ENCODE measurements around the gene COA1. TPM values are rescaled to one million over a fixed set of nuclear protein-coding genes. Genes with fewer than 3 reads are reported as not detected.
"Not testable (repeated sequence)": the region's sequence is repeated elsewhere in the genome, so short reads cannot be mapped to it uniquely, and the experiment has no call there.

Gene COA1
- total RNA-seq, 1 experiment from 2014 or later: 151 TPM

DNA sequence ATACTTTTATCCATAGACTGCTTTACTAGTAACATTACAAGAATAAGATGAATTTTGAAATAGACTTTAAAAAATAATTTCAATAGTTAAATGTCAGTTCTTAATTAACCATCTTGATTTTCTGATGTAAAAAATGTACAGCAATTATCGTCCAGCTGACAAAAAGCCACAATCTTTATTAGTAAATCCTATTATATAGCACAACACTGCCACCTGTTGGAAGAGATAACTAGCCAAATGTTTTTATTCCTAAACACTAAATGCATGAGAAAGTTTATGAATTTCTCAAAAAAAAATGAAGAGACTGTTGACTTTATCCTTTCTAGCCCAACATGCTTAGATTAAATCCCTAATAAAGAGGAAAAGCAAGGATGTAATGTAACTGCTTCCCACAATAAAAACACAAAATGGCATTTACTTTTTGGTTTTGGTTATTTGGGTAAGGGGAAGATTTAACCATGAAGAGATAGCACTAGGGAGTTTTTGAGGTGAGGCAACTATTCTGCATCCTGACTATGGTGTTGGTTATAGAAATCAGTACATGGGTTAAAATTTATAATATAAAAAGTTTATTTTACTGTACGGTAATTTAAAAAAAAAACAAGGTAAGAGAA is 8.0 kb downstream of the COA1 start:
- H3K4me3 ChIP-seq: no peak overlapping the region
- no peak overlapping the region for H3K27ac ChIP-seq
- peak in 1 of 2 experiments; percentile 44 for DNase-seq
- peaks cover 26% of the 10 kb centered on the region for H3K4me1 ChIP-seq (replicated peaks; ENCODE audit: insufficient read depth)
- ChIA-PET CTCF (interaction anchor here (0.6 to 2.5 kb wide), 3 partner anchors 42 to 222 kb away, joined by 6 to 12 read pairs (median 11); partner anchors contain the start of gene STK17A), POLR2A (ENCODE audit: unreplicated experiment) (interaction anchor here (0.8 kb wide), 1 partner anchor 126 kb away, joined by 50 read pairs; no protein-coding TSS in a partner anchor)
- H3K4me2 ChIP-seq: no peak overlapping the region
- H3K27me3 ChIP-seq (ENCODE audit: insufficient read depth, low read depth): no peaks in the 10 kb centered on the region
- H3F3A ChIP-seq (ENCODE audit: insufficient read depth, low read depth): 0 out of 2 replicates have a peak, but pooled peaks cover 9% of the 10 kb centered on the region
- TF ChIP-seq, protein P1, sequence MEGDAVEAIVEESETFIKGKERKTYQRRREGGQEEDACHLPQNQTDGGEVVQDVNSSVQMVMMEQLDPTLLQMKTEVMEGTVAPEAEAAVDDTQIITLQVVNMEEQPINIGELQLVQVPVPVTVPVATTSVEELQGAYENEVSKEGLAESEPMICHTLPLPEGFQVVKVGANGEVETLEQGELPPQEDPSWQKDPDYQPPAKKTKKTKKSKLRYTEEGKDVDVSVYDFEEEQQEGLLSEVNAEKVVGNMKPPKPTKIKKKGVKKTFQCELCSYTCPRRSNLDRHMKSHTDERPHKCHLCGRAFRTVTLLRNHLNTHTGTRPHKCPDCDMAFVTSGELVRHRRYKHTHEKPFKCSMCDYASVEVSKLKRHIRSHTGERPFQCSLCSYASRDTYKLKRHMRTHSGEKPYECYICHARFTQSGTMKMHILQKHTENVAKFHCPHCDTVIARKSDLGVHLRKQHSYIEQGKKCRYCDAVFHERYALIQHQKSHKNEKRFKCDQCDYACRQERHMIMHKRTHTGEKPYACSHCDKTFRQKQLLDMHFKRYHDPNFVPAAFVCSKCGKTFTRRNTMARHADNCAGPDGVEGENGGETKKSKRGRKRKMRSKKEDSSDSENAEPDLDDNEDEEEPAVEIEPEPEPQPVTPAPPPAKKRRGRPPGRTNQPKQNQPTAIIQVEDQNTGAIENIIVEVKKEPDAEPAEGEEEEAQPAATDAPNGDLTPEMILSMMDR (conservative IDR thresholded peaks at IDR 0.05): peak; percentile 95
- no peak for TF ChIP-seq EZH2 (IDR thresholded peaks at IDR 0.05; ENCODE audit: low read depth)
- peaks cover 100% of the 10 kb centered on the region for H3K79me2 ChIP-seq (ENCODE audit: low read depth)
- no TSS peak for BruUV-seq (replicated peaks)
- H3K9me2 ChIP-seq (ENCODE audit: insufficient read depth): no peaks in the 10 kb centered on the region
- H2AFZ ChIP-seq: no peak overlapping the region
- peaks cover 5% of the 10 kb centered on the region for H3K9me3 ChIP-seq (ENCODE audit: insufficient read depth, low read depth)
- peaks cover 22% of the 10 kb centered on the region for H4K20me1 ChIP-seq (ENCODE audit: insufficient read depth)
- peaks cover 21% of the 10 kb centered on the region for H3K36me3 ChIP-seq (ENCODE audit: low read depth)
- intact Hi-C loops (cut with micrococcal nuclease; ENCODE audit: unreplicated experiment): loop anchor here (1.0 to 10.0 kb wide), 2 partner anchors 234 to 780 kb away; no protein-coding TSS in a partner anchor

DNA sequence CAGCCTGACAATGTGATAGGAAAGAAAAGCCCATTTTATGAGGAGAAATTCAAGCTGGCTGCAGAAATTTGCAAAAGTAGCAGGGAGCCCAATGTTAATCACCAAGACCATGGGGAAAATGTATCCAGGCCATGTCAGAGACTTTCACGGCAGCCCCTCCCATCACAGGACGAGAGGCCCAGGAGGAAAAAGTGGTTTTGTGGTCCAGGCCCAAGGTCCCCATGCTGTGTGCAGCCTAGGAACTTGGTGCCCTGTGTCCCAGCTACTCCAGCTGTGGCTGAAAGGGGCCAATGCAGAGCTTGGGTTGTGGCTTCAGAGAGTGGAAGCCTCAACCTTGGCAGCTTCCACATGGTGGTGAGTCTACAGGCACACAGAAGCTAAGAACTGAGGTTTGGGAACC is 12.7 kb downstream of the COA1 start:
- Histone ChIP-seq H3K36me3 (ENCODE audit: low read depth) (peaks cover 39% of the 10 kb centered on the region), H3K4me1 (replicated peaks; ENCODE audit: insufficient read depth) (peaks cover 20% of the 10 kb centered on the region), H2AFZ (no peak overlapping the region), H4K20me1 (ENCODE audit: insufficient read depth) (peaks cover 13% of the 10 kb centered on the region; the same call in 1 of the 2 replicates), H3K9me2 (ENCODE audit: insufficient read depth) (no peaks in the 10 kb centered on the region), H3K27ac (no peak overlapping the region), H3F3A (ENCODE audit: insufficient read depth, low read depth) (peaks cover 9% of the 10 kb centered on the region; the same call in 1 of the 2 replicates), H3K9me3 (ENCODE audit: insufficient read depth, low read depth) (peaks cover 9% of the 10 kb centered on the region), H3K4me2 (no peak overlapping the region), H3K27me3 (ENCODE audit: insufficient read depth, low read depth) (no peaks in the 10 kb centered on the region), H3K4me3 (no peak overlapping the region), H3K79me2 (ENCODE audit: low read depth) (peaks cover 97% of the 10 kb centered on the region)
- no peak for DNase-seq
- BruUV-seq (replicated peaks): no TSS peak
- ChIA-PET POLR2A (ENCODE audit: unreplicated experiment) (no interaction called here), CTCF (interaction anchor here (0.7 kb wide), 1 partner anchor 134 kb away, joined by 3 read pairs; the partner anchor contains the start of gene STK17A)
- no peak for TF ChIP-seq EZH2 (IDR thresholded peaks at IDR 0.05; ENCODE audit: low read depth)
- TF ChIP-seq, protein P1 (conservative IDR thresholded peaks at IDR 0.05): no peak
- intact Hi-C loops (cut with micrococcal nuclease; ENCODE audit: unreplicated experiment): no loop called here

DNA sequence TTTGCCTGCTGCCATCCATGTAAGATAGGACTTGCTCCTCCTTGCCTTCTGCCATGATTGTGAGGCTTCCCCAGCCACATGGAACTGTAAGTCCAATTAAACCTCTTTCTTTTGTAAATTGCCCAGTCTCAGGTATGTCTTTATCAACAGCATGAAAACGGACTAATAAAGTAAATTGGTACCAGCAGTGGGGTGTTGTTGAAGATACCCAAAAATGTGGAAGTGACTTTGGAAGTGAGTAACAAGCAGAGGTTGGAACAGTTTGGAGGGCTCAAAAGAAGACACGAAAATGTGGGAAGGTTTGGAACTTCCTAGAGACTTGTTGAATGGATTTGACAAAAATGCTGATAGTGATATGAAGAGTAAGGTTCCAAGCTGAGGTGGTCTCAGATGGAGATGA is 13.4 kb downstream of the COA1 start:
- H3K4me3 ChIP-seq; CTCF ChIA-PET; H3K27ac ChIP-seq; BruUV-seq (replicated peaks); H4K20me1 ChIP-seq (ENCODE audit: insufficient read depth); H2AFZ ChIP-seq; POLR2A ChIA-PET (ENCODE audit: unreplicated experiment); DNase-seq; H3K9me2 ChIP-seq (ENCODE audit: insufficient read depth); H3K4me2 ChIP-seq; intact Hi-C loops (cut with micrococcal nuclease; ENCODE audit: unreplicated experiment); H3K9me3 ChIP-seq (ENCODE audit: insufficient read depth, low read depth); H3K27me3 ChIP-seq (ENCODE audit: insufficient read depth, low read depth); H3F3A ChIP-seq (ENCODE audit: insufficient read depth, low read depth): not testable (repeated sequence)
- peaks cover 97% of the 10 kb centered on the region for H3K79me2 ChIP-seq (ENCODE audit: low read depth)
- peaks cover 39% of the 10 kb centered on the region for H3K36me3 ChIP-seq (ENCODE audit: low read depth)
- H3K4me1 ChIP-seq (replicated peaks; ENCODE audit: insufficient read depth): peaks cover 20% of the 10 kb centered on the region
